Fibroblast of the aortic adventitia (primary cell): ENCODE measurements around the gene SGCE. TPM values are rescaled to one million over a fixed set of nuclear protein-coding genes. Genes with fewer than 3 reads are reported as not detected.

Source experiments
- DNase-seq: peaks from one replicate; pipeline ENCODE4 v3.0.0-alpha.2; 2010; ENCODE audit warnings: low read depth
- H3K4me3 ChIP-seq: 2 replicates; pipeline ENCODE4 v1.5.1; 2011; ENCODE audit warnings: low read depth, mild to moderate bottlenecking, control low read depth, low read length, moderate library complexity
- CTCF ChIP-seq: IDR thresholded peaks from 2 replicates; pipeline ENCODE4 v1.5.1; 2011; ENCODE audit warnings: mild to moderate bottlenecking, low read length, control low read depth, inconsistent platforms; ENCODE audit not compliant: insufficient read depth
- total RNA-seq: library from RNA; depleted of rRNA; stranded (reverse); fragments of >200 nt; gene quantifications from 2 replicates; pipeline ENCODE4 v1.2.3, GENCODE V29; 2012; ENCODE audit warnings: low replicate concordance

Gene SGCE
- total RNA-seq, 1 donor, result 100 TPM

GRCh38 chr7:94609561-94609960 lies 46.4 kb downstream of the SGCE start:
- DNase-seq, result no peak
- no peak for TF ChIP-seq CTCF
- no peak overlapping the region for H3K4me3 ChIP-seq

DNA sequence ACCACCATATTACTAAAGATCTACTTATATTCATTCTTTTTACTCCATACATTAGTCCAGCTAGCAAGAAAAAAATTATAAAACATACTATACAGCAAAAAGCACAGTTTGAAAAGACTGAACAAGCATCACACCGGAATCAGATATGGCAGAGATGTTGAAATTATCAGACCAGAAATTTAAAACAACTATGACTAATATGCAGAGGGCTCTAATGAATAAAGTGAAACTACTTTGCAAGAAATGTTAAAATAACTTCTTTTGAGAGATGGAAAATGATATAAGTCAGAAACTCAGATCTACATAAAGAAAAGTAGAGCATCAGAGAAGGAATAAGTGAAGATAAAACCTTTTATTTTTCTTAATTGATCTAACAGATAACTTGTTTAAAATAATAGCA lies 50.9 kb downstream of the SGCE start:
- TF ChIP-seq CTCF, result no peak
- no peak overlapping the region for H3K4me3 ChIP-seq
- peak; percentile 18 for DNase-seq

GRCh38 chr7:94602181-94602580 lies 53.8 kb downstream of the SGCE start:
- no peak overlapping the region for H3K4me3 ChIP-seq
- TF ChIP-seq CTCF, result no peak
- no peak for DNase-seq

GRCh38 chr7:94600267-94600666 lies 55.7 kb downstream of the SGCE start:
- H3K4me3 ChIP-seq, result no peak overlapping the region
- DNase-seq, result no peak
- TF ChIP-seq CTCF, result no peak

- no peak overlapping the region for H3K4me3 ChIP-seq
- TF ChIP-seq CTCF, result no peak
- no peak for DNase-seq
These were observed 60.2 kb downstream of the SGCE start for GRCh38 chr7:94595717-94596116.

DNA sequence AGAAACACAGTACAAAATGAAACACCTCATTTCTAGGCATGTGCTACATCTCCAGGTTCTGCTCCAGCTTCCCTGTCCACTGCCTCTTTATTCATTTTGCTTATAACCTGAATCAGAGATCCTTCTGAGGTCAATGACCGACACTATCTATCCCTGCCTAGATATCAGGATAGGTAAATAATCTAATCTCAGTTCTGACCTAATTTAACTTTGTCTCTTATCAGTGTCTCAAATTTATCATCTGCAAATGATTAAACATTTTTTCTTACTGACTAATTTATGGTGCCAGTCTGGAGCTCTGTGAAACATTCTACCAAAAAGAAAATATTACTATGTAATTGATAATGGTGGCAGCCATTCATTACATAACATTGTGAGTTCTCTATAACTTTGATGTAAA lies 61.1 kb downstream of the SGCE start:
- H3K4me3 ChIP-seq, result no peak overlapping the region
- DNase-seq, result no peak
- TF ChIP-seq CTCF, result no peak

DNA sequence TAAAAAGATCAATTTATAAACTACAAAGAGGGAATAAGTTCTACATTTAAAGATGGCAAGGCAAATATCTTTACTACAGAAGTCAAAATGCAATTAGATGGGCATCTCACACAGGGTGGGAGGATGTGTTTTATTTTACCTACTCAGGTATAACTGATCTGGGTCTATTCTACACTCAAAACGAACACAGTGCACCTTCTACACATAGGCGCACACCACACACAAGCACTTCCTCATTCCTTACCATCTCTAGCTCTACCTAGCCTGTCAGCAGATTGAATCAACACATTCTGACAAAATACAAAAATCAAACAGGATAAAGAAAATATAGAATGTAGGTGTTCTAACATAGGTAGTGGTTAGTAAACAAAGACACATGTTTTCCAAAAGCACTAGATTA lies 64.8 kb downstream of the SGCE start:
- DNase-seq, result no peak
- TF ChIP-seq CTCF, result no peak
- H3K4me3 ChIP-seq, result no peak overlapping the region
